WTC11 (cell line): ENCODE measurements around the gene GSTO1. TPM values are rescaled to one million over a fixed set of nuclear protein-coding genes. Genes with fewer than 3 reads are reported as not detected.

Experiments
- ATAC-seq: fragments of 200-7000 bp; cut with Tn5 transposase; 2 replicates; pipeline ENCODE4 v1.10.0; 2021; ENCODE audit warnings: mild to moderate bottlenecking, moderate library complexity
- CTCF ChIA-PET: fragments of 300-600 bp; sonication (Branson Sonifier 250); formaldehyde crosslinking; loops from one replicate; lab custom pipeline; 2021; ENCODE audit warnings: antibody characterized with exemption; lab: Charles Lee
- POLR2A ChIA-PET: fragments of 350-600 bp; sonication (Branson Sonifier 250); formaldehyde crosslinking; loops from one replicate; lab custom pipeline; 2021; ENCODE audit warnings: antibody characterized with exemption; lab: Charles Lee
- DNase-seq: peaks from one replicate; pipeline ENCODE4 v3.0.0; 2021; ENCODE audit warnings: low spot score
- H3K27ac Mint-ChIP-seq: 2 replicates; pipeline ENCODE4 v1.8.0; 2021; ENCODE audit warnings: mixed read lengths
- H3K27me3 Mint-ChIP-seq: 2 replicates; pipeline ENCODE4 v1.8.0; 2021; ENCODE audit warnings: low read depth, mild to moderate bottlenecking, moderate library complexity, mixed read lengths
- H3K36me3 Mint-ChIP-seq: 2 replicates; pipeline ENCODE4 v1.8.0; 2021; ENCODE audit warnings: mixed read lengths
- H3K4me1 Mint-ChIP-seq: 2 replicates; pipeline ENCODE4 v1.8.0; 2022; ENCODE audit warnings: mixed read lengths
- H3K4me3 Mint-ChIP-seq: 2 replicates; pipeline ENCODE4 v1.8.0; 2021; ENCODE audit warnings: mild to moderate bottlenecking, moderate library complexity, mixed read lengths
- H3K9me3 Mint-ChIP-seq: 2 replicates; pipeline ENCODE4 v1.8.0; 2021; ENCODE audit warnings: mixed read lengths
- CTCF ChIP-seq: fragments of 200-600 bp; IDR thresholded peaks from 2 replicates; pipeline ENCODE4 v1.8.0; 2022; ENCODE audit warnings: antibody characterized with exemption
- E2F4 ChIP-seq: sonication (generic); formaldehyde crosslinking; IDR thresholded peaks from 2 replicates; pipeline ENCODE4 v1.8.1; 2022; ENCODE audit warnings: low read depth, mild to moderate bottlenecking, moderate library complexity, missing genetic modification reagents, borderline replicate concordance
- ETV6 ChIP-seq: sonication (generic); formaldehyde crosslinking; IDR thresholded peaks from 2 replicates; pipeline ENCODE4 v1.8.1; 2022; ENCODE audit warnings: mild to moderate bottlenecking, missing genetic modification reagents
- GRHL2 ChIP-seq: fragments of 250-450 bp; sonication (Bioruptor Pico); IDR thresholded peaks from 2 replicates; pipeline ENCODE4 v1.8.0; 2022; ENCODE audit warnings: mild to moderate bottlenecking, moderate library complexity; ENCODE audit not compliant: insufficient replicate concordance, severe bottlenecking
- HMGXB4 ChIP-seq: sonication (generic); formaldehyde crosslinking; IDR thresholded peaks from 2 replicates; pipeline ENCODE4 v1.8.1; 2023; ENCODE audit warnings: mild to moderate bottlenecking, moderate library complexity, missing genetic modification reagents
- MAX ChIP-seq: sonication (generic); formaldehyde crosslinking; IDR thresholded peaks from 2 replicates; pipeline ENCODE4 v1.8.0; 2022; ENCODE audit warnings: mild to moderate bottlenecking, missing genetic modification reagents
- MLX ChIP-seq: sonication (generic); formaldehyde crosslinking; IDR thresholded peaks from 2 replicates; pipeline ENCODE4 v1.8.1; 2023; ENCODE audit warnings: mild to moderate bottlenecking, missing genetic modification reagents, moderate library complexity
- NFYB ChIP-seq: sonication (generic); formaldehyde crosslinking; conservative IDR thresholded peaks from 2 replicates; pipeline ENCODE4 v1.8.0; 2022; ENCODE audit warnings: low read depth, missing genetic modification reagents
- NR1H2 ChIP-seq: sonication (generic); formaldehyde crosslinking; IDR thresholded peaks from 2 replicates; pipeline ENCODE4 v1.9.0; 2021; ENCODE audit warnings: mild to moderate bottlenecking, moderate library complexity, missing genetic modification reagents
- PRDM15 ChIP-seq: sonication (generic); formaldehyde crosslinking; IDR thresholded peaks from 2 replicates; pipeline ENCODE4 v1.8.0; 2022; ENCODE audit warnings: missing genetic modification reagents
- SP1 ChIP-seq: sonication (generic); formaldehyde crosslinking; conservative IDR thresholded peaks from 2 replicates; pipeline ENCODE4 v1.8.1; 2022; ENCODE audit warnings: missing genetic modification reagents
- ZNF232 ChIP-seq: sonication (generic); formaldehyde crosslinking; IDR thresholded peaks from 2 replicates; pipeline ENCODE4 v1.8.0; 2022; ENCODE audit warnings: mild to moderate bottlenecking, missing genetic modification reagents
- ZNF425 ChIP-seq: fragments of 250-450 bp; sonication (Bioruptor Pico); conservative IDR thresholded peaks from 2 replicates; pipeline ENCODE4 v1.9.0; 2021; ENCODE audit warnings: mild to moderate bottlenecking
- ZNF671 ChIP-seq: fragments of 250-450 bp; sonication (Bioruptor Pico); IDR thresholded peaks from 2 replicates; pipeline ENCODE4 v1.8.0; 2021; ENCODE audit warnings: mild to moderate bottlenecking
- total RNA-seq: library from RNA; stranded (reverse); gene quantifications from 3 replicates; pipeline ENCODE4 v1.2.3, GENCODE V29; 2021

GSTO1 gene
- total RNA-seq, 1 experiment from 2014 or later: 87.9 TPM

GRCh38 chr10:104279550-104280259 lies 25.0 kb downstream of the GSTO1 start:
- no peak overlapping the region for H3K4me3 Mint-ChIP-seq
- peaks cover 12% of the 10 kb centered on the region for H3K4me1 Mint-ChIP-seq
- DNase-seq: no peak
- H3K36me3 Mint-ChIP-seq: peaks cover 3% of the 10 kb centered on the region; the same call in 1 of the 2 replicates
- no peak for ATAC-seq
- ChIA-PET CTCF (interaction anchor here (0.7 to 8.8 kb wide), 4 partner anchors 15 to 343 kb away, joined by 3 to 126 read pairs (median 8); no protein-coding TSS in a partner anchor), POLR2A (no interaction called here)
- no peaks in the 10 kb centered on the region for H3K9me3 Mint-ChIP-seq
- peaks cover 8% of the 10 kb centered on the region for H3K27me3 Mint-ChIP-seq
- no peak overlapping the region for H3K27ac Mint-ChIP-seq
- TF ChIP-seq ZNF425 (no peak), CTCF (no peak), E2F4 (CRISPR knock-in tag) (no peak), PRDM15 (CRISPR knock-in tag) (no peak), MLX (CRISPR knock-in tag) (no peak), GRHL2 (no peak), SP1 (CRISPR knock-in tag) (no peak), ZNF671 (CRISPR knock-in tag) (no peak), ETV6 (no peak), ZNF232 (CRISPR knock-in tag) (no peak), HMGXB4 (CRISPR knock-in tag) (no peak), NR1H2 (no peak), MAX (CRISPR knock-in tag) (no peak), NFYB (CRISPR knock-in tag) (no peak)
